GM20000 (cell line): ENCODE data around the gene KAT2A.

Experiments
- DNase-seq: peaks from one replicate; pipeline ENCODE4 v3.0.0; 2012; ENCODE audit warnings: low spot score
- CTCF ChIP-seq: IDR thresholded peaks from 2 replicates; pipeline ENCODE4 v1.5.1; 2012; ENCODE audit warnings: mild to moderate bottlenecking, control low read depth; ENCODE audit errors: extremely low read depth, missing control alignments

The KAT2A gene

GRCh38 chr17:42132941-42133340 lies 11.8 kb upstream of the KAT2A start:
- no peak for DNase-seq
- TF ChIP-seq CTCF, result no peak

- TF ChIP-seq CTCF, result no peak
- no peak for DNase-seq
These were observed 10.8 kb upstream of the KAT2A start for GRCh38 chr17:42131981-42132432.

DNA sequence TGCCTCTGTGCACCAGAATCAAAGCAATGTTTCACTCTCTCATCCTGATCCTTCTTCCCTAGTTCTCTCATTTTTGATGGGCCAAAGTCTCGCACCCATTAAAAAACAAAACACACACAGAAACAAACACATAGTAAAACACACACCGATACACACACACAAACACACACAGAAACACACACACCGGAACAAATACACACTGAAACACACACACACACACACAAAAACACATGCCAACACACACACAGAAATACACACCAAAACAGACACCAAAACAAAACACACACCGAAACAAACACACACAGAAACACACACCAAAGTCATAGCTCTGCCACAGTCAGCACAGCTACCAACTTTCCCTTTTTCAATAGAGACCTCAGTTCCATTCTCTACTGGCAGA lies 10.1 kb upstream of the KAT2A start:
- no peak for TF ChIP-seq CTCF

GRCh38 chr17:42130310-42130936 lies 9.3 kb upstream of the KAT2A start:
- DNase-seq, result no peak
- no peak for TF ChIP-seq CTCF

More for the DNA sequence above, 10.1 kb upstream of the KAT2A start:
- no peak for DNase-seq

DNA sequence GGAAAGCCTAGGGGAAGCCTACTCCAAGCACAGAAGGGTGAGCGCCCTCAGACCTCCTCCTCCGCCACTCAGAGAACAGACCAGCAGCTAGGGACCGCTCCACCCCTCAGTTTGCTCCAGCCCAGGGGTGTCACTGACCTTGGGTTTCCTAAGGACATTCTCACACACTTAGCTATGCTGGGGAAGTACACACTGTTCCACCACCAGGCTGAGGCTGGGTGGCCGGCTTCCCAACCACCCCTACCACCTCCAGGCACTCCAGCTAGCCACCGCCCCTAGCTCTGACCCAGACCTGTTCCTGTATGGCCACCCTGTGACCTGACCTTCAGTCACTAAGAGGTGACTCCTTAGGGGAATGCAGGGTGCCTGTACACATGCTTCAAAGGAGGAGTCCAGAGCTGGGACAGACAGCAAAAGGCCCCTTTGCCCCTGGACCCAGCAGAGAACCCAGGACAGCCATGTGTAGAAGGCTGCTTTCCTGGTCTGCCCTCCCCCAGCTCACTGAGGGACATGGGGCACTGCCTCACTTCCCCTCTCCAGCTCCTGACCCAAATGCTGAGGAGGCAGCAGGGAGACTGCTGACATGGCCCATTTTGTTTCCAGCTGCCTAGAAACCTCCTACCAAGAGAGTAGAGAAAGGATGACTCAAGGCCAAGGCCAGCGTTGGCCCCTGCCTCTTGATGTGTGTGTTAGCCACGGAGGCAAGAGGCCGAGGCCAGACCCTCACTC lies 8.1 kb upstream of the KAT2A start:
- no peak for DNase-seq
- no peak for TF ChIP-seq CTCF

DNA sequence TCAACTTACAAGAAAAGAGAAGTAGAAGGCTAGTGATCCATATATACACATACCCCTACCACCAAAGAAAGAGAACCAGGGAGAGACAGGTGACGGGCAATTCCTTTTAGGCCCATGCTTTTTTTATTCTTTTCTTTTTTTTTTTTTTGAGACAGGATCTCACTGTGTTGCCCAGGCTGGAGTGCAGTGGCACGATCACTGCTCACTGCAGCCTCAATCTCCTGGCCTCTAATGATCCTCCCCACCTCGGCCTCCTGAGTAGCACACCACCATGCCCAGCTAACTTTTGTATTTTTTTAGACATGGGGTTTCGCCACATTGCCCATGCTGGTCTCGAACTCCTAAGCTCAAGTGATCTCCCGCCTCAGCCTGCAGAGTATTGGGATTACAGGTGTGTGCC lies 6.2 kb upstream of the KAT2A start:
- DNase-seq, result no peak
- TF ChIP-seq CTCF, result no peak

DNA sequence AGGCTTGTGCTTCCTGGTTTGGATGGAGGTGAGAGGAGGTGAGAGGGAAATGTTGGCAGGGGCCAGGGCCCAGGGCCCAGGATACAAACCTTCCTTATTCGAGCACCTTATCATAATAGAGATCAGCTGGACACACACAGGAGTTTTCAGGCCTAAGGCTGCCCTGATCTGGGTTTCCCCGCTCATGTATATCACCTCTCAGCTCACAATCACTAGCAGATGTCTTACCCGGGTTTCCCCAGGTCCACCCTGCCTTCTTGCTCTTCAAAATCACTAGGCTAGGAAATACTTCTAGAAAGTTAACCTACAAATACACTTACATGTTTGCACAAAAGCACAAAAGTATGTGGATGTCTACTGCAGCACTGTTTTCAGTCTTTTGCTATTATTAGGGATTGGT lies 5.7 kb upstream of the KAT2A start:
- no peak for DNase-seq
- TF ChIP-seq CTCF, result no peak
